Tibial nerve (tissue), 4 donors: ENCODE data around the gene GSG1L.

Experiments used
- EP300 ChIP-seq, 2 donors: sonication (generic); formaldehyde crosslinking; IDR thresholded peaks; one replicate each; pipeline ENCODE4 v1.6.1; 2017; ENCODE audit warnings: antibody characterized with exemption in 2 of 2, mild to moderate bottlenecking in 1 of 2
- POLR2A ChIP-seq, 2 donors: fragments of 450-650 bp; IDR thresholded peaks; one replicate each; pipeline ENCODE4 v1.6.1; 2017; ENCODE audit warnings: antibody characterized with exemption in 2 of 2, mild to moderate bottlenecking in 2 of 2, moderate library complexity in 2 of 2
- TF ChIP-seq, protein P1 (sequence below), 5 experiments: fragments of 200-600 bp in 3 of 5; fragments of 450-650 bp in 2 of 5; sonication (generic) in 3 of 5; IDR thresholded peaks; one replicate each; pipeline ENCODE4 v1.5.1; 2016 to 2019; ENCODE audit warnings: antibody characterized with exemption in 5 of 5, mild to moderate bottlenecking in 3 of 5, moderate library complexity in 2 of 5

DNA sequence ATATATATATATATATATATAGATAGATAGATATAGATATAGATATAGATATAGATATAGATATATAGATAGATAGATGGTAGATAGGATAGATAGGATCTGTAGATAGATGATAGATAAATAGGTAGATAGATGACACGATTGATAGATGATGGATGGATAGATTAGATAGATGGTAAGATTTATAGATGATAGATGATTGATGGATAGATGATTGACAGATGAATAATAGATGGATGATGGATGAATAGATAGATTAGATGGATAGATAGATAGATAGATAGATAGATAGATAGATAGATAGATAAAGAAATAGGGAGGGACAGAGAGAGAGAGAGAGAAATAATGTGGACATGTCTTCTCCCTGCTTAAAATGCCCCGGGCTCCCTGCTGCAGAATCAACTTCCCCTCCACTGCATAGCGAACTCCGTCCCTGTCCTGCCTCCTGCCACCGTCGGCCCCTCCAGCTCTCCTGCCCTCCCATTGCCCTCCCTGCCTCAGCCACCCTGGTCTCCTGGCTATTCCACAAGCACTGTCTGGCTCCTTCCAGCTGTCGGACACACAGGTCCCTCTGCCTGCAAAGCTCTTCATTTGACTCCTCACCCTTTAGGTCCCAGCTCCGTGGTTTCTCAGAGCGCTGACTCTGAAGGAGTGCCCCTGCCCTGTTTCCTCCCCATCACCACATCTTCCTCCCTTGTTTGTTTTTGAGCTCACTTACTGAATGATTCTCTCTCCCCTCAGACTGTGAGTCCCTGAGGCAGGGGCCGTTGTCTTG lies 259.6 kb downstream of the GSG1L start:
- TF ChIP-seq, protein P1, sequence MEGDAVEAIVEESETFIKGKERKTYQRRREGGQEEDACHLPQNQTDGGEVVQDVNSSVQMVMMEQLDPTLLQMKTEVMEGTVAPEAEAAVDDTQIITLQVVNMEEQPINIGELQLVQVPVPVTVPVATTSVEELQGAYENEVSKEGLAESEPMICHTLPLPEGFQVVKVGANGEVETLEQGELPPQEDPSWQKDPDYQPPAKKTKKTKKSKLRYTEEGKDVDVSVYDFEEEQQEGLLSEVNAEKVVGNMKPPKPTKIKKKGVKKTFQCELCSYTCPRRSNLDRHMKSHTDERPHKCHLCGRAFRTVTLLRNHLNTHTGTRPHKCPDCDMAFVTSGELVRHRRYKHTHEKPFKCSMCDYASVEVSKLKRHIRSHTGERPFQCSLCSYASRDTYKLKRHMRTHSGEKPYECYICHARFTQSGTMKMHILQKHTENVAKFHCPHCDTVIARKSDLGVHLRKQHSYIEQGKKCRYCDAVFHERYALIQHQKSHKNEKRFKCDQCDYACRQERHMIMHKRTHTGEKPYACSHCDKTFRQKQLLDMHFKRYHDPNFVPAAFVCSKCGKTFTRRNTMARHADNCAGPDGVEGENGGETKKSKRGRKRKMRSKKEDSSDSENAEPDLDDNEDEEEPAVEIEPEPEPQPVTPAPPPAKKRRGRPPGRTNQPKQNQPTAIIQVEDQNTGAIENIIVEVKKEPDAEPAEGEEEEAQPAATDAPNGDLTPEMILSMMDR (IDR thresholded peaks at IDR 0.05), result no peak
- TF ChIP-seq POLR2A (IDR thresholded peaks at IDR 0.05) (no peak), EP300 (IDR thresholded peaks at IDR 0.05) (no peak)
